Measurements from ENCODE around the gene ASPHD2. TPM values are rescaled to one million over a fixed set of nuclear protein-coding genes. Genes with fewer than 3 reads are reported as not detected.

Gene ASPHD2
- total RNA-seq, 4 donors from 2014 or later: 0.20 to 2.2 (median 1.2) TPM

GRCh38 chr22:26385164-26385563, 43.9 kb upstream of the ASPHD2 start:
- DNase-seq: no peak
- H3K27ac ChIP-seq: no peak overlapping the region
- H3K27me3 ChIP-seq: peaks cover 32% of the 10 kb centered on the region
- H3K36me3 ChIP-seq: no peaks in the 10 kb centered on the region
- in situ Hi-C loops (cut with MboI; ENCODE audit: low pct_ligation_motif_present in 1 of 4, low pct_unique_long_range_greater_than_20kb in 1 of 4, low sequenced_read_pairs in 3 of 4) (no loop called here), intact Hi-C loops (cut with DNase I; ENCODE audit: low total_unique reads) (no loop called here)
- 40 to 72% methylated on average over 1 of the region's 1 CpG for WGBS, 2 donors (ENCODE audit: low coverage in 1 of 2)
- no peaks in the 10 kb centered on the region for H3K4me1 ChIP-seq
- no peaks in the 10 kb centered on the region for H3K9me3 ChIP-seq
- TF ChIP-seq EP300 (IDR thresholded peaks at IDR 0.05; ENCODE audit: low read depth): no peak
- no peak for TF ChIP-seq CTCF (IDR thresholded peaks at IDR 0.05)
- TF ChIP-seq POLR2AphosphoS5 (IDR thresholded peaks at IDR 0.05): no peak
- TF ChIP-seq POLR2A (IDR thresholded peaks at IDR 0.05): no peak
- H3K4me3 ChIP-seq: no peak overlapping the region

GRCh38 chr22:26389125-26389524, 39.9 kb upstream of the ASPHD2 start:
- intact Hi-C loops (cut with DNase I; ENCODE audit: low total_unique reads): no loop called here
- in situ Hi-C loops (cut with MboI; ENCODE audit: low pct_ligation_motif_present in 1 of 4, low pct_unique_long_range_greater_than_20kb in 1 of 4, low sequenced_read_pairs in 3 of 4): no loop called here
- no peaks in the 10 kb centered on the region for H3K36me3 ChIP-seq
- H3K4me1 ChIP-seq: no peaks in the 10 kb centered on the region
- H3K27ac ChIP-seq: no peak overlapping the region
- no peak overlapping the region for H3K4me3 ChIP-seq
- H3K27me3 ChIP-seq: peaks cover 19% of the 10 kb centered on the region
- 75 to 81% methylated on average over 3 of the region's 3 CpGs for WGBS, 2 donors (ENCODE audit: low coverage in 1 of 2)
- TF ChIP-seq POLR2A (IDR thresholded peaks at IDR 0.05): no peak
- TF ChIP-seq CTCF (IDR thresholded peaks at IDR 0.05): no peak
- no peak for TF ChIP-seq EP300 (IDR thresholded peaks at IDR 0.05; ENCODE audit: low read depth)
- TF ChIP-seq POLR2AphosphoS5 (IDR thresholded peaks at IDR 0.05): no peak
- DNase-seq: no peak
- no peaks in the 10 kb centered on the region for H3K9me3 ChIP-seq

- no peaks in the 10 kb centered on the region for H3K9me3 ChIP-seq
- in situ Hi-C loops (cut with MboI; ENCODE audit: low pct_ligation_motif_present in 1 of 4, low pct_unique_long_range_greater_than_20kb in 1 of 4, low sequenced_read_pairs in 3 of 4) (no loop called here), intact Hi-C loops (cut with DNase I; ENCODE audit: low total_unique reads) (no loop called here)
- WGBS, 2 donors (ENCODE audit: low coverage in 1 of 2): 80 to 87% methylated on average over 1 of the region's 1 CpG
- H3K36me3 ChIP-seq: no peaks in the 10 kb centered on the region
- H3K27ac ChIP-seq: no peak overlapping the region
- H3K4me3 ChIP-seq: no peak overlapping the region
- H3K4me1 ChIP-seq: no peaks in the 10 kb centered on the region
- DNase-seq: no peak
- TF ChIP-seq POLR2AphosphoS5 (IDR thresholded peaks at IDR 0.05): no peak
- TF ChIP-seq CTCF (IDR thresholded peaks at IDR 0.05): no peak
- TF ChIP-seq EP300 (IDR thresholded peaks at IDR 0.05; ENCODE audit: low read depth): no peak
- no peak for TF ChIP-seq POLR2A (IDR thresholded peaks at IDR 0.05)
- peaks cover 16% of the 10 kb centered on the region for H3K27me3 ChIP-seq
These were observed 38.0 kb upstream of the ASPHD2 start for GRCh38 chr22:26391091-26391490.

GRCh38 chr22:26391623-26392022, 37.4 kb upstream of the ASPHD2 start:
- WGBS, 2 donors (ENCODE audit: low coverage in 1 of 2): 40 to 69% methylated on average over 1 to 2 of the region's 2 CpGs

More at GRCh38 chr22:26391623-26392022, 37.4 kb upstream of the ASPHD2 start:
- H3K9me3 ChIP-seq: no peaks in the 10 kb centered on the region
- intact Hi-C loops (cut with DNase I; ENCODE audit: low total_unique reads) (no loop called here), in situ Hi-C loops (cut with MboI; ENCODE audit: low pct_ligation_motif_present in 1 of 4, low pct_unique_long_range_greater_than_20kb in 1 of 4, low sequenced_read_pairs in 3 of 4) (no loop called here)
- no peak for DNase-seq
- no peak overlapping the region for H3K27ac ChIP-seq
- no peak overlapping the region for H3K4me3 ChIP-seq
- H3K27me3 ChIP-seq: peaks cover 16% of the 10 kb centered on the region
- TF ChIP-seq EP300 (IDR thresholded peaks at IDR 0.05; ENCODE audit: low read depth): no peak
- TF ChIP-seq CTCF (IDR thresholded peaks at IDR 0.05): no peak
- TF ChIP-seq POLR2A (IDR thresholded peaks at IDR 0.05): no peak
- TF ChIP-seq POLR2AphosphoS5 (IDR thresholded peaks at IDR 0.05): no peak
- no peaks in the 10 kb centered on the region for H3K36me3 ChIP-seq
- H3K4me1 ChIP-seq: no peaks in the 10 kb centered on the region

Measured in transverse colon (tissue), 4 donors.